Right kidney (tissue), 9 donors: Measurements from ENCODE around the gene ASIP.
"Not testable (repeated sequence)": the region's sequence is repeated elsewhere in the genome, so short reads cannot be mapped to it uniquely, and the experiment has no call there.

Experiments
- DNase-seq: peaks from one replicate; pipeline ENCODE4 v3.0.0-alpha.2; 2016
- long read RNA-seq, 8 donors: transcript quantifications; one replicate each; lab custom pipeline, GENCODE V29; 2026

The ASIP gene
- long read RNA-seq, donor 1, partial matches to known transcripts, result 360 of 360 reads
- long read RNA-seq, donor 1, other reads (novel, unspliced or antisense), result 0 of 360 reads
- long read RNA-seq, donor 2, partial matches to known transcripts, result 82 of 82 reads
- long read RNA-seq, donor 2, other reads (novel, unspliced or antisense), result 0 of 82 reads
- long read RNA-seq, donor 3, partial matches to known transcripts, result 39 of 39 reads
- long read RNA-seq, donor 3, other reads (novel, unspliced or antisense), result 0 of 39 reads
- long read RNA-seq, donor 4, partial matches to known transcripts, result 21 of 66 reads
- long read RNA-seq, donor 4, other reads (novel, unspliced or antisense), result 45 of 66 reads
- long read RNA-seq, donor 5, result 0 reads
- long read RNA-seq, donor 6, result 0 reads
- long read RNA-seq, donor 7, partial matches to known transcripts, result 150 of 156 reads
- long read RNA-seq, donor 7, other reads (novel, unspliced or antisense), result 6 of 156 reads
- long read RNA-seq, donor 8, partial matches to known transcripts, result 14 of 75 reads
- long read RNA-seq, donor 8, other reads (novel, unspliced or antisense), result 61 of 75 reads

GRCh38 chr20:34240693-34241615 is at the start of gene ASIP:
Gene ASIP (plus strand): TSS chr20:34241423. CDS start chr20:34260375, 18,952 bp downstream.
- DNase-seq, result no peak

GRCh38 chr20:34193051-34193450 is 48.2 kb upstream of the ASIP start:
- DNase-seq, result no peak

GRCh38 chr20:34199183-34199582 is 42.0 kb upstream of the ASIP start:
- DNase-seq, result no peak

GRCh38 chr20:34200023-34200422 is 41.2 kb upstream of the ASIP start:
- DNase-seq, result no peak

GRCh38 chr20:34201531-34201930 is 39.7 kb upstream of the ASIP start:
- no peak for DNase-seq

- not testable (repeated sequence) for DNase-seq
These were observed 35.9 kb upstream of the ASIP start for GRCh38 chr20:34205172-34205880.

GRCh38 chr20:34209111-34209510 is 32.1 kb upstream of the ASIP start:
- no peak for DNase-seq

GRCh38 chr20:34210271-34210670 is 31.0 kb upstream of the ASIP start:
- DNase-seq, result no peak

GRCh38 chr20:34211591-34211990 is 29.6 kb upstream of the ASIP start:
- no peak for DNase-seq

GRCh38 chr20:34213213-34213612 is 28.0 kb upstream of the ASIP start:
- DNase-seq, result no peak

- peak; percentile 88 for DNase-seq
These were observed 25.4 kb upstream of the ASIP start for GRCh38 chr20:34215711-34216381.

- no peak for DNase-seq
These were observed 24.9 kb upstream of the ASIP start for GRCh38 chr20:34216382-34216742.

- no peak for DNase-seq
These were observed 20.7 kb upstream of the ASIP start for GRCh38 chr20:34220561-34220960.

GRCh38 chr20:34222208-34222607 is 19.0 kb upstream of the ASIP start:
- no peak for DNase-seq

GRCh38 chr20:34224251-34224650 is 17.0 kb upstream of the ASIP start:
- not testable (repeated sequence) for DNase-seq

- DNase-seq, result no peak
These were observed 9.6 kb upstream of the ASIP start for GRCh38 chr20:34231634-34232033.

- DNase-seq, result no peak
These were observed 8.6 kb upstream of the ASIP start for GRCh38 chr20:34232494-34233087.

GRCh38 chr20:34233687-34234086 is 7.5 kb upstream of the ASIP start:
- DNase-seq, result no peak

GRCh38 chr20:34235875-34236274 is 5.3 kb upstream of the ASIP start:
- no peak for DNase-seq

- DNase-seq, result no peak
These were observed 3.3 kb upstream of the ASIP start for GRCh38 chr20:34237942-34238341.

- DNase-seq, result no peak
These were observed 1.1 kb upstream of the ASIP start for GRCh38 chr20:34240121-34240520.
